Endometrial microvascular endothelial cells (primary cell): ENCODE results near the gene DLG2. TPM values are rescaled to one million over a fixed set of nuclear protein-coding genes. Genes with fewer than 3 reads are reported as not detected.

ENCODE experiments used
- in situ Hi-C: cut with HindIII; loops from 2 replicates; pipeline ENCODE4 v1.10.0; 2017; ENCODE audit warnings: low sequenced_read_pairs, low pct_unique_long_range_greater_than_20kb; ENCODE audit errors: inconsistent ontology term
- total RNA-seq: library from RNA; depleted of rRNA; stranded (reverse); fragments of >200 nt; gene quantifications from one replicate; pipeline ENCODE4 v1.2.3, GENCODE V29; 2015; ENCODE audit errors: inconsistent ontology term

The DLG2 gene
- total RNA-seq, 1 donor from 2014 or later: not detected

GRCh38 chr11:84140386-84141169 lies 1486.6 kb downstream of the DLG2 start:
- in situ Hi-C loops: no loop called here

- in situ Hi-C loops: no loop called here
These were observed 1489.2 kb downstream of the DLG2 start for GRCh38 chr11:84137960-84138359.

GRCh38 chr11:84137505-84137904 lies 1489.6 kb downstream of the DLG2 start:
- in situ Hi-C loops: no loop called here

GRCh38 chr11:84136926-84137325 lies 1490.2 kb downstream of the DLG2 start:
- in situ Hi-C loops: no loop called here

GRCh38 chr11:84130646-84131427 lies 1496.3 kb downstream of the DLG2 start:
- in situ Hi-C loops: no loop called here

GRCh38 chr11:84129961-84130576 lies 1497.1 kb downstream of the DLG2 start:
- in situ Hi-C loops: no loop called here

- in situ Hi-C loops: no loop called here
These were observed 1498.3 kb downstream of the DLG2 start for GRCh38 chr11:84128840-84129239.

- in situ Hi-C loops: no loop called here
These were observed 1509.8 kb downstream of the DLG2 start for GRCh38 chr11:84117394-84117793.

- in situ Hi-C loops: no loop called here
These were observed 1520.6 kb downstream of the DLG2 start for GRCh38 chr11:84106541-84106940.

GRCh38 chr11:84105148-84105547 lies 1522.0 kb downstream of the DLG2 start:
- in situ Hi-C loops: no loop called here

GRCh38 chr11:84103096-84103495 lies 1524.0 kb downstream of the DLG2 start:
- in situ Hi-C loops: no loop called here

GRCh38 chr11:84097186-84097585 lies 1530.0 kb downstream of the DLG2 start:
- in situ Hi-C loops: no loop called here

GRCh38 chr11:84091212-84091986 lies 1535.7 kb downstream of the DLG2 start:
- in situ Hi-C loops: no loop called here

GRCh38 chr11:84089072-84090057 lies 1537.8 kb downstream of the DLG2 start:
- in situ Hi-C loops: no loop called here

- in situ Hi-C loops: no loop called here
These were observed 1555.3 kb downstream of the DLG2 start for GRCh38 chr11:84071851-84072250.

GRCh38 chr11:84069048-84069447 lies 1558.1 kb downstream of the DLG2 start:
- in situ Hi-C loops: no loop called here

- in situ Hi-C loops: no loop called here
These were observed 1565.4 kb downstream of the DLG2 start for GRCh38 chr11:84061726-84062125.
